ENCODE results near the gene CPB2.
A peak's percentile ranks its signal among the peaks of the same experiment; 100 is the strongest.

Gene CPB2

DNA sequence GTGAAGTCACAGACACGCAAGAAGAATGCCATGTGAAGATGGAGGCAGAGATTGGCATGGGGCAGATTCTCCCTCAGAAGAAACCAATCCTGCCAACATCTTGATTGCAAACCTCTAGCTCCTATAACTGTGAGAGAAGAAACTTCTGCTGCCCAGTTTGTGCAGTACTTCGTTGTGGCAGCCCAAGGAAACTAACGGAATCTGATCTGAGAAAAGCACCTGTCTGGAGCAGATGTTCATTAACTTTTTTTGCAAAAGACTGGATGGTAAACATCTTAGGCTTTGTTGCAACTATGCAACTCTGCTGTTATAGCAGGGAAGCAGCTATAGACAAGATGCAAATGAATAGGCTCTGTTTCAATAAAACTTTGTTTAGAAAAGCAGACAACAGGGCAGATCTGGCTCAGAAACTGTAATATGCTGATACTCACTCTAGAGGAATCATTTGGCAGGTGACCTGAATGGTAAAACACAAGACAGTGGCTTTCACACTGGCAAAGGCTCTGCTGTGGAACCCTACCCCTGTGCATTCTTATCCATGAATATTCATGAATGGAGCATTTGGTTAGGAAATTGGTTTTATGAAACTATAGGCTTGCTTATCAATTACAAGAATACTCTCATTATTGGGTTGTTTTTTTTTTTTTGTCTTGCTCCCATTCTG lies 25.3 kb upstream of the CPB2 start:
- Histone ChIP-seq H3K9ac (ENCODE audit: low read length) (no peak overlapping the region), H2BK120ac (ENCODE audit: low read depth, low read length) (no peak overlapping the region), H2BK5ac (ENCODE audit: low read length) (no peak overlapping the region), H4K5ac (ENCODE audit: low read length) (no peak overlapping the region), H3K4ac (ENCODE audit: low read depth, low read length) (no peak overlapping the region), H3K23ac (ENCODE audit: low read length) (no peak overlapping the region), H3K18ac (ENCODE audit: low read length) (no peak overlapping the region), H2AK5ac (ENCODE audit: low read length) (no peak overlapping the region), H3K27ac (ENCODE audit: low read depth, low read length) (no peak overlapping the region), H3K4me3 (ENCODE audit: low read length) (no peak overlapping the region), H3K36me3 (ENCODE audit: control insufficient read depth, insufficient read depth, low read length) (no peaks in the 10 kb centered on the region), H3K56ac (ENCODE audit: low read length) (no peak overlapping the region), H3K27me3 (ENCODE audit: insufficient read depth, low read length, poor library complexity) (no peaks in the 10 kb centered on the region), H4K8ac (ENCODE audit: low read depth, low read length) (no peak overlapping the region), H3K79me2 (ENCODE audit: control insufficient read depth, insufficient read depth, low read length) (no peaks in the 10 kb centered on the region), H2BK15ac (replicated peaks; ENCODE audit: low read depth) (no peak overlapping the region), H3K4me1 (ENCODE audit: control insufficient read depth, low read depth, low read length) (peaks cover under 1% of the 10 kb centered on the region), H3K4me2 (ENCODE audit: low read length) (no peak overlapping the region), H3K79me1 (ENCODE audit: low read length) (no peaks in the 10 kb centered on the region)
- DNase-seq = no peak
- no CpG with 5 or more reads among the region's 3 CpGs for WGBS (ENCODE audit: extremely low coverage, insufficient coverage, low lambda C conversion rate)

- H3K23ac ChIP-seq (ENCODE audit: low read length) = no peak overlapping the region
- no peak overlapping the region for H4K8ac ChIP-seq (ENCODE audit: low read depth, low read length)
- WGBS (ENCODE audit: extremely low coverage, insufficient coverage, low lambda C conversion rate) = no CpG with 5 or more reads among the region's 2 CpGs
- no peaks in the 10 kb centered on the region for H3K27me3 ChIP-seq (ENCODE audit: insufficient read depth, low read length, poor library complexity)
- no peak overlapping the region for H2AK5ac ChIP-seq (ENCODE audit: low read length)
- no peak overlapping the region for H3K18ac ChIP-seq (ENCODE audit: low read length)
- no peak overlapping the region for H3K4me2 ChIP-seq (ENCODE audit: low read length)
- DNase-seq = no peak
- no peak overlapping the region for H2BK5ac ChIP-seq (ENCODE audit: low read length)
- no peak overlapping the region for H4K5ac ChIP-seq (ENCODE audit: low read length)
- H3K79me2 ChIP-seq (ENCODE audit: control insufficient read depth, insufficient read depth, low read length) = no peaks in the 10 kb centered on the region
- no peak overlapping the region for H3K4me3 ChIP-seq (ENCODE audit: low read length)
- no peaks in the 10 kb centered on the region for H3K4me1 ChIP-seq (ENCODE audit: control insufficient read depth, low read depth, low read length)
- no peak overlapping the region for H3K56ac ChIP-seq (ENCODE audit: low read length)
- no peak overlapping the region for H2BK120ac ChIP-seq (ENCODE audit: low read depth, low read length)
- no peaks in the 10 kb centered on the region for H3K79me1 ChIP-seq (ENCODE audit: low read length)
- no peaks in the 10 kb centered on the region for H3K36me3 ChIP-seq (ENCODE audit: control insufficient read depth, insufficient read depth, low read length)
- no peak overlapping the region for H3K4ac ChIP-seq (ENCODE audit: low read depth, low read length)
- H3K9ac ChIP-seq (ENCODE audit: low read length) = no peak overlapping the region
- no peak overlapping the region for H3K27ac ChIP-seq (ENCODE audit: low read depth, low read length)
- no peak overlapping the region for H2BK15ac ChIP-seq (replicated peaks; ENCODE audit: low read depth)
These were observed 24.3 kb upstream of the CPB2 start for GRCh38 chr13:46129124-46129523.

DNA sequence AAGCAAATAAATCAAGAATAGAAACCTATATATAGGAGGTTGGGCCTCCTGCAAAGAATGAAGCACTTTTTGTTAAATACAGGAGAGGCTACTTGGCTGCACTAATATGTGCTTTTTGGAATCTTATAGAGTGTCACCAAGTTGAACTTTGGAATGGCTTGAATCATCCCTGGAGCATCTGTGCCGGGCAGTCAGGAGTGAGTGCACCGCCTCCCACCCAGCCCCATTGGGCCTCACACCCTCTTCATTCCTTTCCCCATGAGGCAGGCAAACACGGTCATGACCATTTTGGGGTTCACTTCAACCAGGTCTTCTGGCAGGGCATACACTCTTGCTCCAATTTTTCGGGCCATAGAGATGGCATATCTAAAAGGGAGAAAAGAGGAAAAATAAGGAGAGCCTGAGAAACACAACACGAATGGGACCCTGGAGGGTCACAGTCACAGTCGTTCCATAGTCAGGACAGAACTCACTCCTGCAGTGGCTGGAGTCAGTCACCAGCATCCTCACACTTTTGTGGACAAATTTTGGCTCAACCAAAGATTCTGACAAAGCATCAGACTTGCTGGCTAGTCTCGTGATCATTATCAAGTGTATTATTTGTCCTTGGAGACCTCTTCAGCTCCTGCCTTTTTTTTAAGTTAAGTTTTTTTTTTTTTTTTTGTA lies 22.7 kb upstream of the CPB2 start:
- Histone ChIP-seq H3K4me3 (ENCODE audit: low read length) (no peak overlapping the region), H3K36me3 (ENCODE audit: control insufficient read depth, insufficient read depth, low read length) (no peaks in the 10 kb centered on the region), H2BK120ac (ENCODE audit: low read depth, low read length) (no peak overlapping the region), H3K4ac (ENCODE audit: low read depth, low read length) (no peak overlapping the region), H2BK15ac (replicated peaks; ENCODE audit: low read depth) (no peak overlapping the region), H2AK5ac (ENCODE audit: low read length) (no peak overlapping the region), H3K18ac (ENCODE audit: low read length) (no peak overlapping the region), H3K79me2 (ENCODE audit: control insufficient read depth, insufficient read depth, low read length) (no peaks in the 10 kb centered on the region), H4K5ac (ENCODE audit: low read length) (no peak overlapping the region), H3K27me3 (ENCODE audit: insufficient read depth, low read length, poor library complexity) (no peaks in the 10 kb centered on the region), H2BK5ac (ENCODE audit: low read length) (no peak overlapping the region), H3K9ac (ENCODE audit: low read length) (no peak overlapping the region), H3K56ac (ENCODE audit: low read length) (no peak overlapping the region), H3K4me2 (ENCODE audit: low read length) (no peak overlapping the region), H3K4me1 (ENCODE audit: control insufficient read depth, low read depth, low read length) (no peaks in the 10 kb centered on the region), H3K79me1 (ENCODE audit: low read length) (no peaks in the 10 kb centered on the region), H4K8ac (ENCODE audit: low read depth, low read length) (no peak overlapping the region), H3K27ac (ENCODE audit: low read depth, low read length) (no peak overlapping the region), H3K23ac (ENCODE audit: low read length) (no peak overlapping the region)
- no CpG with 5 or more reads among the region's 7 CpGs for WGBS (ENCODE audit: extremely low coverage, insufficient coverage, low lambda C conversion rate)
- DNase-seq = no peak

DNA sequence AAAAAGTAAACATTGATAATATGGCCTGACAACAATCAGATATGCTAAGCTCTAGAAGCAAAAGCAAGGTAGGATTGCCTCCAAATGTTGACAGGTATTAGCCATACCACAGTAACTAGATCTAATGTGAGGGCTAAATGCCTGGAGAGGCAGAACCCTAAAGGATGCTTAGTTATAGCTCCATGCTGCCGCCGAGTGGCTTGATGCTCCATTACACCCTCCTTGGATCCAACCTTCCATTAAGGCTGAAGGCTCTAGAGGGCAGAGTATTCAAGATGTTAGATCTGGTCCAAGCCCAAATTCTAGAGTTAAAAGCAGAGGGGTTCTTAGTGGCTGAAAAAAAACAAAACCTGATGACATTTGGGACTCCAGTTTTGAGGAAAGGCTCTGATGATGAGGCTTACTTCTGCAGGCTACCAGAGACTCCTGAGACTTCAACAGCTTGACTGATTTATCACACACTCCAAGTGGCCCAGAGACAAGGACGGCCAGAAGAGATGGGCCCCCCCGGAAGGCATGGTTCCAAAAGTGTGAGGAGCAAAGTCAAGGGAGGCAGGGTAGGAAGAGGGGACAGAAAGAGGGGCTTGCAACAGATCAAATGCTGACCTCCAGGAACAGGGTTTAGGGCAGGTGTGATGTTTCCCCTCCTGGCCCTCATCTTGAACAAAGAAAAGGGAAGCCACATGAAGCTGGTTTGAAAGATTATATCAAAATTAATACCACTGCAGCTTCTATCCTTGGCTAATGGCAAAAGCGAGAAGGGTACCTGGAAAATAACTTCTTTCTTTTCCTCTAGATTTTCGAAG lies 21.9 kb upstream of the CPB2 start:
- no CpG with 5 or more reads among the region's 6 CpGs for WGBS (ENCODE audit: extremely low coverage, insufficient coverage, low lambda C conversion rate)
- no peaks in the 10 kb centered on the region for H3K79me1 ChIP-seq (ENCODE audit: low read length)
- DNase-seq = peak; percentile 88
- H3K4me2 ChIP-seq (ENCODE audit: low read length) = no peak overlapping the region
- no peak overlapping the region for H2BK5ac ChIP-seq (ENCODE audit: low read length)
- no peak overlapping the region for H3K56ac ChIP-seq (ENCODE audit: low read length)
- no peak overlapping the region for H4K8ac ChIP-seq (ENCODE audit: low read depth, low read length)
- H3K9ac ChIP-seq (ENCODE audit: low read length) = no peak overlapping the region
- H3K18ac ChIP-seq (ENCODE audit: low read length) = no peak overlapping the region
- no peak overlapping the region for H3K4me3 ChIP-seq (ENCODE audit: low read length)
- no peak overlapping the region for H4K5ac ChIP-seq (ENCODE audit: low read length)
- no peaks in the 10 kb centered on the region for H3K27me3 ChIP-seq (ENCODE audit: insufficient read depth, low read length, poor library complexity)
- H3K4ac ChIP-seq (ENCODE audit: low read depth, low read length) = no peak overlapping the region
- H3K23ac ChIP-seq (ENCODE audit: low read length) = no peak overlapping the region
- H3K36me3 ChIP-seq (ENCODE audit: control insufficient read depth, insufficient read depth, low read length) = no peaks in the 10 kb centered on the region
- H2BK15ac ChIP-seq (replicated peaks; ENCODE audit: low read depth) = no peak overlapping the region
- no peak overlapping the region for H2BK120ac ChIP-seq (ENCODE audit: low read depth, low read length)
- H2AK5ac ChIP-seq (ENCODE audit: low read length) = no peak overlapping the region
- no peaks in the 10 kb centered on the region for H3K4me1 ChIP-seq (ENCODE audit: control insufficient read depth, low read depth, low read length)
- H3K27ac ChIP-seq (ENCODE audit: low read depth, low read length) = no peak overlapping the region
- H3K79me2 ChIP-seq (ENCODE audit: control insufficient read depth, insufficient read depth, low read length) = no peaks in the 10 kb centered on the region

GRCh38 chr13:46126056-46126455 lies 21.2 kb upstream of the CPB2 start:
- Histone ChIP-seq H2BK15ac (replicated peaks; ENCODE audit: low read depth) (no peak overlapping the region), H2BK5ac (ENCODE audit: low read length) (no peak overlapping the region), H3K27ac (ENCODE audit: low read depth, low read length) (no peak overlapping the region), H3K79me2 (ENCODE audit: control insufficient read depth, insufficient read depth, low read length) (no peaks in the 10 kb centered on the region), H3K4me3 (ENCODE audit: low read length) (no peak overlapping the region), H3K4me1 (ENCODE audit: control insufficient read depth, low read depth, low read length) (no peaks in the 10 kb centered on the region), H2BK120ac (ENCODE audit: low read depth, low read length) (no peak overlapping the region), H3K18ac (ENCODE audit: low read length) (no peak overlapping the region), H3K56ac (ENCODE audit: low read length) (no peak overlapping the region), H2AK5ac (ENCODE audit: low read length) (no peak overlapping the region), H3K4me2 (ENCODE audit: low read length) (no peak overlapping the region), H3K4ac (ENCODE audit: low read depth, low read length) (no peak overlapping the region), H3K79me1 (ENCODE audit: low read length) (no peaks in the 10 kb centered on the region), H4K5ac (ENCODE audit: low read length) (no peak overlapping the region), H3K9ac (ENCODE audit: low read length) (no peak overlapping the region), H4K8ac (ENCODE audit: low read depth, low read length) (no peak overlapping the region), H3K23ac (ENCODE audit: low read length) (no peak overlapping the region), H3K27me3 (ENCODE audit: insufficient read depth, low read length, poor library complexity) (no peaks in the 10 kb centered on the region), H3K36me3 (ENCODE audit: control insufficient read depth, insufficient read depth, low read length) (no peaks in the 10 kb centered on the region)
- WGBS (ENCODE audit: extremely low coverage, insufficient coverage, low lambda C conversion rate) = no CpG with 5 or more reads among the region's 2 CpGs
- no peak for DNase-seq

Data from mesendoderm (in vitro differentiated cells).